ENCODE results near the gene PRDM15.

Gene PRDM15

DNA sequence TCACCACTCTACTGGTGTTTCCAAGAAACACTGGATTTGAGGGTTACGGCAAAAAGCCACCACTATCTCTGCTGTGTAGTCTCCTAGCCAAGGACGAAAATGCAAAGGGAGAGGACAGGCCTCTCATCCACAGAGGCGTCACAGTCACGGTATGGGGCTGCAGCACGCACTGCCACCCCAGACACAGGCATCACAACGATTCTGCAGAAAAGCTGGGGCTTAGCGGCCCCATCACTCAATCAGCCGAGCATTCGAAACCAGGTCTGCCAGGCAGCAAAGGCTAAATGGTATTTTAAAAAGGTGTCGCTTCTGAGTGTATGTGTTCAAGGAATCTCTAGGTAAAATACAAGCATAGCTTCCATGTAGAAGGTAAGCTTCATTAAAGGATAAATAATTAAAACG lies 113.7 kb downstream of the PRDM15 start:
- no peak for DNase-seq (ENCODE audit: low read depth in 2 of 2, low spot score in 1 of 2)

GRCh38 chr21:41764558-41765419 lies 114.4 kb downstream of the PRDM15 start:
- DNase-seq (ENCODE audit: low read depth in 2 of 2, low spot score in 1 of 2), result no peak

- no peak for DNase-seq (ENCODE audit: low read depth in 2 of 2, low spot score in 1 of 2)
Observed at GRCh38 chr21:41763996-41764395, 115.1 kb downstream of the PRDM15 start.

DNA sequence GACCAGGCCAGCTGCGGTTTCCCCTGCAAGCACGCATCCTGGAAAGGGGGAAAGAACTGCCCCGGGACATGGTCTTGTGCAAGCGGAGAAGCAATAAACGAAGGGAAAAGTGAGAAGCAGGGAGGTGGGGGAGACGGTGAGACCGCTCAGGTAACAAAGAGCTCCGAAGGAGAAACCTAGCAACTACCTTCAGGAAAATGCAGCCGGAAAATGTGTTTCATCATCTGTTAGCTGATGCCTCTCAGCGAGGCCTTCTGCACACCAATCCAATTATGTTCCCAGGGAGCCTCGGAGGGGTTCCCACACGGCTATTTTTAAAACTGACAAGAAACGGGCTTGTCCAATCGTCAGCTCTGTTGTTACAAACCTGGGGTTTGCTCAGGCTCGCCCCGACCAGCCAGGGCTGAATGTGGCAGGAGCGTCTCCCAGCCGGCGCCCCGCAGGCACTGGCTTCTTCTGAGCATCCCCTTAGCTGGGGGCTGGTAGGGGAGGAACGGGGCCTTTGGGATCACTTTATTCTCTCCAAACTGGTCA lies 115.7 kb downstream of the PRDM15 start:
- DNase-seq (ENCODE audit: low read depth in 2 of 2, low spot score in 1 of 2), result no peak

DNA sequence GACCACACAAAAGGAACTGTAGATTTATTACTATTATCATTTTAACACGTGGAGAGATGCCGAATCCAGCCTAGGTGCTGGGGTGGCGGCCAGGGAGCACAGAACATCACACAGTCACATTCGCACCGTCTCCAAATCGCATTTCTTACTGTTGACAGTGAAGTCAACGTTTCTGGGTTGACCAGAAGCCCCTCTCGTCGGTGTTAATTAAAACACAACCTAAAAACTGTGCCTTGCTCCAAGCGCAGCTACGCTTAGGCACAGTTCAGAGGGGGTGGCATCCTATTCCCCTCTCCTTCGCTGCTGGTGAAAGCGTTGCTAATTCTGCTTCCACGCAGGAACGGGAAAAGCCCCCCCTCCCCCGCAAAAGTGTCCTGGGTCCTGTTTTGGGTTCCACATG lies 116.4 kb downstream of the PRDM15 start:
- DNase-seq (ENCODE audit: low read depth in 2 of 2, low spot score in 1 of 2), result no peak

DNA sequence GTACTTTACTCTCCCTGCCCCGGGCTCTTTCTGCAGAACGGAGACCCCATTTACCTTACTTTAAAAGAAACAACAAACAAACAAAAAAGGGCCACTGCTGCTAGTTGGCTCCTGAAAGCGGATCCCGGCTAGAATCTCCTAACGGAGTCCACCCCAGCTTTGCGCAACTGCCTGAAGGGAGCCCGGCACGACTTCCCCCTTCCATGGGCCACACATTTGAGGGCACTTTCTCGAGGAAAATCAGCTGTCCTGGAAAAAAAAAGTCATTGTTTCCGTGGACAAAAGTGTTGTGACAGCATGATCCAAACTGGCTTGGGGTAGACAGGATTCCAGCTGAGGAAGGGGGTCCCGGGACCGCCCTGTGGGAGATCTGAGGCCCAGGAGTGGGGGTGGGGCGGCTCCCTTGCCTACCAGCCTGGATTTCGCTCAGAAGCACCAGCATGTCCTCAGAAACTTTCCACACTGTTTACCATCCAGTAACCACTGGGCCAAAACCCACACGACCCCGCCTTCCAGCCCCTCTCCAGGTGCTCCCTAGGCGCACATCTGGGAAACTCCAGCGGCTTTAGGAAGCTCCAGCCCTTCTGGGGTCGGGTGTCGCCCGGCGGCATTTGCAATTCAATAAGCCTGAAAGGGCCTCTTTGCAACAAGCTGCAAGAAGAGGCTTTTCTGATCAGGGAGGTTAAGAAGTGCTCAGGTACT lies 117.1 kb downstream of the PRDM15 start:
- DNase-seq (ENCODE audit: low read depth in 2 of 2, low spot score in 1 of 2), result no peak

- DNase-seq (ENCODE audit: low read depth in 2 of 2, low spot score in 1 of 2), result no peak
Observed at GRCh38 chr21:41761211-41761933, 117.8 kb downstream of the PRDM15 start.

- DNase-seq (ENCODE audit: low read depth in 2 of 2, low spot score in 1 of 2), result no peak
Observed at GRCh38 chr21:41760411-41760810, 118.7 kb downstream of the PRDM15 start.

DNA sequence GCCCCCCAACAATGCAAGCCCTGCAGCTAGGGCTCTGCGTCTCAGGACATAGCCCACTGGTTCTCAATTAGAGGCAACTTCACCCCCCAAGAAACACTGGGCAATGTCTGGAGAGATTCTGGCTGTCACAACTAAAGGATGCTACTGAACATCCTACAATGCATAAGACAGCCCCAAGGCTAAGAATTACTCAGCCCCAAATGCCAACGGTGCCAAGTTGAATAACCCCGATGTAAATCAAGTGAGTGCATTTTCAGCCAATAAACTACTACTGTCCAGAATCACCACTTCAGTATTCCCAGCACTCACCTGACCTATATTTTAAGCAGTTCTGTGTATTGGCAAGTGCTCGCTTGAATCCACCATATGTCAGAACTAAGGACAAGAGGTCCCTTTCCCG lies 119.2 kb downstream of the PRDM15 start:
- DNase-seq (ENCODE audit: low read depth in 2 of 2, low spot score in 1 of 2), result no peak

GRCh38 chr21:41759214-41759840 lies 119.8 kb downstream of the PRDM15 start:
- no peak for DNase-seq (ENCODE audit: low read depth in 2 of 2, low spot score in 1 of 2)

DNA sequence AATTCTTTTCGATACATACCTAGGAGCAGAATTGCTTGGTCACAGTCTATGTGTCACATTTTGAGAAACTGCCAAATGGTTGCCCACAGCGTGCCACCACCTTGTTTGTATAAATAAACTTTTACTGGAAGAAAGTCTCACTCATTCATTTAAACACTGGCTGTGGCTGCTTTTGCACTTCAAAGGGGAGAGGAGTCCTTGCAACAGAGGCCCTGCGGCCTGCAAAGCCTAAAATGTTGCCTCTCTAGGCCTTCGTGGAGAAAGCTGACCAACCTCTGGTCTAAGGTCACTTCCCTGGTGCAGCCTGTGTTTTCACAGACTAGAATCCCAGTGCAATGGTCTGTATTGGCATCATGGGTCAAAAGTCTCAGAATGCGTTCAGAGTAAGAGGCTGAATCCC lies 120.6 kb downstream of the PRDM15 start:
- DNase-seq (ENCODE audit: low read depth in 2 of 2, low spot score in 1 of 2), result no peak

DNA sequence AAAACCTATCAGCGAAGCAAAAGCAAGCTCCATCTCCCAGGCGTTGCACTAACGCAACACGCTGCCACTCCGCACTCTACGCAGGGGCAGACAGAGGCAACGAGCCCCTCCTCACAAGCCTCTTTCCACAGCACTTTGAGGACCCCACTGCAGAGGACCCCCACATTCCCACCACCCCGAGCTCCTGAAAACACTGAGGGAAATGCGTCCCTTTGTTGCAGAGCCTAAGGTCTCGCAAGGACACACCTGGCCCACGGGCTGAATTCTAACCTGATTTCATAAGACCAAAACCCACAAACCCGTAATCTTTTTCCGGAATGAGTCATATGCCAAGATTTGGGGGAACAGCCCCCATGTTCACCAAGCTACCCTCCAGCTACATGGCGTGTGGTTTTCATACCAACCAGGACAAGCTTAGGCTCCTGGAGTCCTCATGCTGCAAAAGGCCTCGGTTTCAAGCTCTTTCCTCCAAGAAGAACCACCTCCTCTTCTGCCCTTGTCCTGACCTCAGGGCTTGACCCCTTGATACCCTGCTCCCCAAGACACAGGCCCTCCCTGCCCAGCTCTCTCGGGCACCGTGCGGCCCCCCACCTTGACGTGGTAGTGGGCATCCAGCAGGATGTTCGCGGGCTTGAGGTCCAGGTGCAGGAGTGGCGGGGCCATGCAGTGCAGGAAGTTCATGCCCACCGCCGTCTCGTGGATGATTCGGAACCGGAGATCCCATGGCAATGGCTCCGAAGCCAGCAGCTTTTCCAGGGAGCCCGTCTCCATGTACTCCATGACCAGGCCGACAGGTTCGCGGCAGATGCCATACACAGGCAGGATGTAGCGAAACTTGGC lies 123.0 kb downstream of the PRDM15 start:
- no peak for DNase-seq (ENCODE audit: low read depth in 2 of 2, low spot score in 1 of 2)

GRCh38 chr21:41755258-41755933 lies 123.7 kb downstream of the PRDM15 start:
- DNase-seq (ENCODE audit: low read depth in 2 of 2, low spot score in 1 of 2), result no peak

DNA sequence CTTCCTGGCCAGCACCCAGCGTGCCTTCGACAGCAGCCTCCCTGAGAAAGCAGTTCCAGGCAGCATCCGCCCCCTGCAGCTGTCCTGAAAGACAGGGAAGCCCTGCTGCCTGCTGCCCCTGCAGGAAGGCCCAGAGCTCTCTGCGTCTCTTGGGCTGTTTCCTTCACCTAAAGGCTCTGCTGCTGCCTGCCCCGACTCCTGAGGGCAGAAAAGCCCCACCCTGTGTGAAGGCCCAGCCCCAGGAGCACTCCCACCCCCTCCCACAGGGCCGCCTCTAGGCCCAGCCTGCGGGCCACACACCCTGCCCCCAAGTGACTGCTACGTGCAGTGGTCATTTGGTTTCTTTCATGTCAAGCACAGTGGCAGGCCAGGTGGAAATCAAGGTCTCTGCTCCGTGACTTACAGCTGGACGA lies 124.7 kb downstream of the PRDM15 start:
- no peak for DNase-seq (ENCODE audit: low read depth in 2 of 2, low spot score in 1 of 2)

DNA sequence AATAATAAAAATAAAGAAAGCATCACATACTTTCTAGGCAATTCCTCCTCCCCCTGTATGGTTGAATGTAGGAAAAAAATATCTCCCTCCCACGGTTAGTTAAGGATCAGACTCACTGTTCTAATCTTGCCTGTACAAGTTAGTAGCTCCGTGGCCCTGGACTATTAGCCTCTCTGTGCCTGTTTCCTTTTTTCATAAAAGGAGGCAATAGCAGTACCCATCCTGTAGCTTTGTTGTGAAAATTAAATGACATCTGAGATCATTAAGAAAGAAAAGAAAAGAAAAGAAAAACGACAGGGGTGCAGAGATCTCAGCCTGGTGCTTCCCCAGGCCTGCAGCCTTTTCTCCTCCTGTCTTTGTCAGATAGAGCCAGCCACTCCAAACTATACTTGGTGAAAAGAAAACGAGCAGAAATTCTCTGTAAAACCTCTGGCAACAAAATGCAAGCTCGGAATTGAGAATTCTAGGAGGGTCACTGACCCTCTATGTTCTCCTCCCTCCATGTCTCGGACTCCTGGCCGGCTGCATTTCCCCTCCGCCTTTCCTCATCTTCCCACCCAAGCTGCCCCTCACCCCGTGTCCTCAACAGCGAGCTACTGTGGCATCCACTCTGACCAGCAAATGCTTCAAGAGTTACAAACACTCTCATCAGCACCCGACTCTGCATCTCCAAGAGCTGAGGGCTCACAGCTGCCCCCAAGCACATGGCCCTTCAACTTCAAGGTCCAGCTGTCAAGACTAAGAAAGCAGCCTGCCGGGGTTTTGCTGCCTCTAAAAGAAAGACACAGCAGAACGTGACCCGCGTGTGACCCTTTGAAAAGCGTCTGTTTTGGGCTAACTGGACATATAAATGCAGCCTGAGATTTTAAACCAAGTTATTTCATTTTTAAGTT lies 125.9 kb downstream of the PRDM15 start:
- DNase-seq (ENCODE audit: low read depth in 2 of 2, low spot score in 1 of 2), result no peak

DNA sequence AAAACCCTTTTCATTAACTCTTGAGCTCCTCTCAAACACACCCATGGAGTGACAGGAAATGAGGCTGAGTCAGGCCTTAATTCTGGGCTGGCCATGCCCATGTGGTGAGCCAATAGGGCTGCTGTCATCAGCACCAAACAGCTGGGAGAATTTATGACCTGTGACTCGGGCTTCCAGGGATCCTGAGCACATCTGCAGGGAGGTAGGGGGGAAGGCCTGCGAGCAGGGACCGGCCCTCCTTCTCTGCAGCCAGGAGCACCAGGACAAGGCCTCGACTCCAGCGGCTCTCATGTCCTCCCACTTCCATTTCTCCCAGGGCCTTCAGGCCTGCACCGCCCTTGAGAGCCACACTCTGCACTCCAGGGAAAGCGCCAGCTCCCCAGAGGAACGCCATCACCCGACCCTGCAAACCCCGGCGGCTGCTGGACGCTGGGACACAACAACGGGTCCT lies 126.9 kb downstream of the PRDM15 start:
- DNase-seq (ENCODE audit: low read depth in 2 of 2, low spot score in 1 of 2), result no peak

DNA sequence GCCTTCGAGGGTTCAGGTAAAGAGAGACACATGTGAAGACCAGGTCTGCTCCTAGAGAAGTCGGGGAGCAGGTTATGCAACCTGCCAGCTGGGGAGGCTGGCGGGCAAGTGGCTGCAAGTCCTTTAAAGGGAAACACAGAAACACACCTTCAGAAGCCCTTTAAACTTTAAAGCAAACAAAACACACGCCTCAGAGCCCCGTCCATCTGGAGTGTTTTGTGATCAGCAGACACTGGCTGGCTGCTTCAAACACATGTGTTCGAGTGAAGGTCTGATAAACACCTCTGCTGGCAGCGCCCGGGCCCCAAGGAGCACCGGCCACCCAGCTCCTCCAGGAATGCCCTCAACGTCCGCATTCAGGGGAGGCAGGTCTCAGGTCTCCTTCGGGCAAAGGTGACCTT lies 127.5 kb downstream of the PRDM15 start:
- DNase-seq (ENCODE audit: low read depth in 2 of 2, low spot score in 1 of 2), result no peak

DNA sequence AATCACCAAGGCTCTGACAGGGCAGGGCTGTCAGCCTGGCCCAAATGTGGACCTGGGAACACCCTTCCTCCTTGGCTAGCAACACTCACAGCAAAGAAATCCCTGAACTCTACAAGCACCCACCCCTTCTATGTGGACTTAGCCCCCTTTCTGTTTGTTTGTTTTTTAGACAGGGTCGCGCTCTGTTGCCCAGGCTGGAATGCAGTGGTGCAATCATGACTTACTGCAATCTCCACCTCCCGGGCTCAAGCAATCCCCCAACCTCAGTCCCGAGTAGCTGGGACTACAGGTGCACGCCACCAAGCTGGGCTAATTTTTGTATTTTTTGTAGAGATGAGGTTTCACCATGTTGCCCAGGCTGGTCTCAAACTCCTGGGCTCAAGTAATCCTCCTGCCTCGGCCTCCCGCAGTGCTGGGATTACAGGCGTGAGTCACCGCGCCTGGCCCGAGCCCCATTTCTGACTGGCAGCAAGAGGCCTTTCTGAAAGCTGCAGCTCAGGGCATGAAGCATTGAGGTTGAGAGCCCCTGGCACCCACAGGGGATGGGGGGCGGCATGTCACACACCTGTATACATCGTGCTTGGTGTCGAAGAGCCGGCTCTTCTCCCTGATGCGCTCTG lies 128.5 kb downstream of the PRDM15 start:
- no peak for DNase-seq (ENCODE audit: low read depth in 2 of 2, low spot score in 1 of 2)

All from stimulated activated CD8-positive, alpha-beta memory T cell treated with anti-CD3 and anti-CD28 coated beads, Interleukin-4, amount 100 ng/mL, for 4 hours (primary cell).